Measurements from ENCODE around the gene NDST1. TPM values are rescaled to one million over a fixed set of nuclear protein-coding genes. Genes with fewer than 3 reads are reported as not detected.

The NDST1 gene
- total RNA-seq, 1 experiment from 2014 or later: 33.1 TPM

GRCh38 chr5:150521522-150521817, 13.5 kb downstream of the NDST1 start (continued):
- TF ChIP-seq YY1 (IDR thresholded peaks at IDR 0.05; ENCODE audit: extremely low read depth, insufficient replicate concordance, low read depth, low read length) (no peak), MAX (IDR thresholded peaks at IDR 0.05) (no peak)

- intact Hi-C loops (cut with micrococcal nuclease): no loop called here
- no peaks in the 10 kb centered on the region for H3K9me2 ChIP-seq (ENCODE audit: insufficient read depth)
- CTCF ChIA-PET: no interaction called here
- no peak overlapping the region for H3K4me3 ChIP-seq (replicated peaks in 1 of 2; ENCODE audit: low read depth in 1 of 2, low read length in 2 of 2)
- no peak for DNase-seq (ENCODE audit: low read depth, low spot score)
- H3K27me3 ChIP-seq (ENCODE audit: insufficient read depth, low read length): no peaks in the 10 kb centered on the region
- no TSS peak for BruUV-seq (replicated peaks)
- H3K9ac ChIP-seq (ENCODE audit: low read length): no peak overlapping the region
- H3K4me2 ChIP-seq (ENCODE audit: low read length): no peak overlapping the region
- no peaks in the 10 kb centered on the region for H3K9me3 ChIP-seq (ENCODE audit: control insufficient read depth in 1 of 2, insufficient read depth in 1 of 2, low read depth in 1 of 2, low read length in 2 of 2)
- peaks cover 13 to 33% of the 10 kb centered on the region in 2 experiments for H3K4me1 ChIP-seq (ENCODE audit: control insufficient read depth in 1 of 2, insufficient read depth in 2 of 2, low read length in 2 of 2)
- no peak overlapping the region for H3K27ac ChIP-seq (ENCODE audit: low read depth, low read length)
- TF ChIP-seq POLR2AphosphoS5 (IDR thresholded peaks at IDR 0.05; ENCODE audit: low read depth, low read length) (no peak), CEBPB (IDR thresholded peaks at IDR 0.05; ENCODE audit: low read depth) (no peak), SIN3A (IDR thresholded peaks at IDR 0.05; ENCODE audit: low read depth) (no peak), YY1 (IDR thresholded peaks at IDR 0.05; ENCODE audit: extremely low read depth, insufficient replicate concordance, low read depth, low read length) (no peak), EZH2phosphoT487 (IDR thresholded peaks at IDR 0.05; ENCODE audit: borderline replicate concordance) (no peak), MAX (IDR thresholded peaks at IDR 0.05) (no peak), SP1 (IDR thresholded peaks at IDR 0.05; ENCODE audit: low read depth) (no peak), SRF (IDR thresholded peaks at IDR 0.05; ENCODE audit: low read depth) (no peak)
- ATAC-seq: no peak
- H3K79me2 ChIP-seq (ENCODE audit: insufficient read depth, low read length): peaks cover 37% of the 10 kb centered on the region; the same call in 1 of the 2 replicates
- POLR2A ChIA-PET: no interaction called here
- no peak overlapping the region for H2AFZ ChIP-seq (ENCODE audit: low read depth, low read length, poor library complexity, severe bottlenecking)
- no peaks in the 10 kb centered on the region for H4K20me1 ChIP-seq (ENCODE audit: insufficient read depth)
- H3K36me3 ChIP-seq (ENCODE audit: control insufficient read depth in 1 of 2, insufficient read depth in 2 of 2, low read length in 2 of 2): no peaks in the 10 kb centered on the region; a peak in 1 of 4 replicates
- RAD21 ChIA-PET (ENCODE audit: low non-redundant PET in 1 of 2, low total read pairs in 2 of 2, uncharacterized antibody in 2 of 2, unreplicated experiment in 2 of 2): no interaction called here
These were observed 14.1 kb downstream of the NDST1 start for GRCh38 chr5:150521939-150522503.
